Activated T-cell treated with anti-CD3 and anti-CD28 coated beads for 24 hours (primary cell): Measurements from ENCODE around the gene MAGI1.

ENCODE experiments used
- DNase-seq: peaks from one replicate; pipeline ENCODE4 v3.0.0-alpha.2; 2020; ENCODE audit warnings: low read depth

MAGI1 gene

DNA sequence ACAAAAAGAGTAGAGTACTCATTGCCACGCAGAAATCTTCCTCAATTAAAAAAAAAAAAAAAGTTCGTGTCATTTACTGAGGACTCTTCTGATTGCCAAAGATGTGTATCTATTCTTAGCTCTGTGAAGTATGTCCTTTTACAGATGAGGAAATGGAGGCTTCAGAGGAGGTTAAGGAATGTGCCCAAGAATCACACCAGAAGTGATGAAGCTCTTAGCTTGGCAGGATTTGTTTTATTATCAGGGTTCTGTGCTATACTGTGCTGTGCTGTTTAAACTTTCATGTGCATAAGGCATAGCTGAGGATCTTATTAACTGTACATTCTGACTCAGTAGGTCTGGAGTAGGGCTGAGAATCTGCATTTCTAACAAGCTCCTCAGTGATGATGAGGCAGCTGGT lies 685.8 kb downstream of the MAGI1 start:
- DNase-seq: no peak

- no peak for DNase-seq
Measured at GRCh38 chr3:65351753-65352152, 687.0 kb downstream of the MAGI1 start.

DNA sequence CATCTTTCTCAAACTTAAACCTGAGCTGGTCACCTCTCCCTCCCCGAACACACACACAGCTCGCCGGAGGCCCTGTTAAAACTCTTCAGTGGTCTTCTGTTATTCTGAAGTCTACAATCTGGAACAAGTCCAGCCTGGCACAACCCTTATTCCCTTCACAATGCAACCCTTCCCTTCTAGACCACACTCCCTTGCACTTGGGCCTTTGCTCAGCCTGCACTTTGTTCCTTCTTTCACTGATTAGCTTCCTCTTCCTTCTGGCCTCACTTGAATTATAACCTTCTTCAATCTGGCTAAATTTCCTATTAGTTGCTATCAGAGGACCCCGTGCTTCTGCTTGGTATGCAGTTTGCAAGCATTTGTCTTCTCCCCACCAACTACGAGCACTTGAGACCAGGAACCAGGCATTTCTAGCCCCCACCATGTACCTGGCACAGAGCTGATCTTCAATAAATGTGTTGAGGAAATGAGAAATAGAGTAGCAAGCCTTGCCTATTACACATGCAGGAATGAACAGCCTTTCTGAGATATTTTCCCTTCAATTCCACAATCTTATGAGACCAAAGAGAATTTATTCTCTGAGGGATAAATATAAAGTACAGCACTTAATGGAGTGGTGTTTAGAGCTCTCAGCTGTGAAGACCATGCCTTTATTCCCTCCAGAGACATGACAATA lies 687.8 kb downstream of the MAGI1 start:
- no peak for DNase-seq

DNA sequence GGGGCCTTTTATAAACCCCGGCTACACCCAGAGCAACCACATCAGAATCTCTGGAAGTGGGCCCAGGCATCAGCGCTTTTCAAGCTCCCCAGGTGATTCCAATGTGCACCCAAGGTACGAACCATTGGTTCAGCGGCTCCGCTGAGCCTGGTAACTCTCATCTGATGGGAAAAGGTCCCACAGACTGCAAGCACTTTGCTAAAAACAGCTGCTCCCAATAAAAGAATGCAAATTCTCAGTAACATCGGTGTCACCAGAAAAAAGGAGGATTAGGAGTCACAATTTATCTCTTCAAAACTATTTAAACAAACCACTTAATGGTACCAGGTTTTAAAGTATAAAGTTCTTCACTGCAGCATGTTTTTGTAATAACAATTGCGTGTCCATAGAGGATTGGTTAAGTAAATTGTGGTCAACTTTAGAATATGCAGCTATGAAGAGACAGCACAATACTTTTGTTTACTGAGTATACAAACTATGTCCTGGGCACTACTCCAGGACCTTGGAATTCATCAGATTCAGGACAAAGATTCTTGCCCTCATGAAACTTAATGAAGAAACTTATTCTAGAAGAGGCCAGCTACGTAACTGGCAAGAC lies 690.2 kb downstream of the MAGI1 start:
- no peak for DNase-seq

GRCh38 chr3:65347166-65347565 lies 691.6 kb downstream of the MAGI1 start:
- no peak for DNase-seq

GRCh38 chr3:65344846-65345245 lies 693.9 kb downstream of the MAGI1 start:
- no peak for DNase-seq

- no peak for DNase-seq
Measured at GRCh38 chr3:65344444-65344843, 694.3 kb downstream of the MAGI1 start.

DNA sequence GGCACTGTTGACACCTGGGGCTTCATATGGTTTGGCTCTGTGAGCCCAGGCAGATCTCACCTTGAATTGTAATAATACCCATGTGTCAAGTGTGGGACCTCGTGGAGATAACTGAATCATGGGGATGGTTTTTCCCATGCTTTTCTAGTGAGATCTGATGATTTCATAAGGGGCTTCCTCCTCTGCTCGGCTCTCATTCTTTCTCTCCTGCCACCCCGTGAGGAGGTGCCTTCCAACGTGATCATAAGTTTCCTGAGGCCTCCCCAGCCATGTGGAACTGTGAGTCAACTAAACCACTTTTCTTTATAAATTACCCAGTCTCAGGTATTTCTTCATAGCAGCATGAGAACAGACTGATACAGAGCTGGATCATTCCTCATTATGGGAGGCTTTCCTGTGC lies 695.0 kb downstream of the MAGI1 start:
- no peak for DNase-seq

DNA sequence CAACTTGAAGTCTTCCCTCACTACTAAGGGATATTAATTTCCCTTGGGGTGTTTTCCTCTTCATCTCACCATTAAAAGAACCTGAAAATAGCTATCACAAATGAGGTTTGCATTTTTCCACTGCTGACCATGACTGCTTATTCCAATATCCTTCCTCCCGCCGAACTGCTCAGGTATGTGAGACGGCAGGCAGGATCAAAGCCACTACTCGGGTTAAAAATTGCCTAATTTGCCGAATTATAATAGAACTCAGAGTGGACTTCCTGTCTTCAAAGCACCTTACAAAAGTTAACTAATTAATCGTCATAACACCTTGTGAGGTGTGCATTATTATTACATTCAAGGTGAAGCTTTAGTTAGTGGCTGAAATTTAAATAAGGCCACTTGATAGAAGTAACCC lies 695.7 kb downstream of the MAGI1 start:
- DNase-seq: no peak

GRCh38 chr3:65342084-65342683 lies 696.5 kb downstream of the MAGI1 start:
- no peak for DNase-seq

- DNase-seq: no peak
Measured at GRCh38 chr3:65339192-65339740, 699.5 kb downstream of the MAGI1 start.

DNA sequence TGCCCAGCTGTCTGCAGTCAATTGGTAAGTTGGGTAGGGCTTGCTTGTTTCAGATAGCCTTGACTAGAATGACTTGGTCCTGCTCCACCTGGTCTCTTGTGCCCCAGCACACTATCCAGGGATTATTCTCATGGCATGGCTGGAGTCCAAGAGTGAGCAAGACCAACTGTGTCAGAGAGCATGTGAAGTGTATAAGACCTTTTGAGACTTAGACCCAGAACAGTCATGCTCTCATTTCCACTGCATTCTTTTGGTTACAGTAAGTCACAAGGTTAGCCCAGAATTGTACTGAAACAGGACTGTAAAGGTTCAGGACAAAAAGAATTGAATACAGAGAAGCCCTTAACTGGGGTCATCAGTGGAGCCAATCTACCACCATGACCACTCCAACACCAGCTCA lies 700.1 kb downstream of the MAGI1 start:
- DNase-seq: no peak

DNA sequence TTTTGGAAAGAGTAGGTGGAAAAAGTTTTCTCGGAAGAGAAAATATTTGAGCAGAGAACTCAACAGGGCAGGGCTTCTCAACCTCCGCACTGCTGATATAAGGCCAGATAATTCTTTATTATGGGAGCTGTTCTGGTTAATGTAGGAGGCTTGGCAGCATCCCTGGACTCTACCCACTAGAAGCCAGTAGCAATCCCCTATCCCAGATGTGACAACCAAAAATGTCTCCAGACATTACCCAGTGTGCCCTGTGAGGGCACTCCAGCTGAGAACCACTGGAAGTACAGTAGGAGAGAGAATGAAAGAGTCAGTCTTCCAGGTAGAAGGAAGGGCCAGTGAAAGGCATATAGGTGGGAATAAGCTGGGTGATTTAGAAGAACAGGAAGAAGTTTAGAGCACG lies 703.1 kb downstream of the MAGI1 start:
- DNase-seq: no peak

- no peak for DNase-seq
Measured at GRCh38 chr3:65334045-65334665, 704.6 kb downstream of the MAGI1 start.

DNA sequence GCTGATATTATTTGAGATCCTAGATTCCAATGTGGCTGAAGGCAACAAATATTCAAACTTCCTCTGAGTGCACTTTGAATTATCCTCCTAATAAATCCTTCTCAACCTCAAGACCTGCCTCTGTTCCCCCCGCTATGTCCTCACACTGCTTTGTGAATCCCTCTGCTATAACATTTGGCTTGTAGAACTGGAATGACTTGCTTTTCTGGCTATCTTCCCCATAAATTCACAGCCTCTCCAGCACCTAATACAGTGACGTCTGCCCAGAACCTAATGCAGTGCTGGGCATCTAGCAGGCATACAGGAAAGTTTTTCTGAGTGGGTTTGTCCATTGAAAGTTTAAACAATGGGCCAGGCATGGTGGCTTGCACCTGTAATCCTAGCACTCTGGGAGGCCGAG lies 707.0 kb downstream of the MAGI1 start:
- DNase-seq: no peak

DNA sequence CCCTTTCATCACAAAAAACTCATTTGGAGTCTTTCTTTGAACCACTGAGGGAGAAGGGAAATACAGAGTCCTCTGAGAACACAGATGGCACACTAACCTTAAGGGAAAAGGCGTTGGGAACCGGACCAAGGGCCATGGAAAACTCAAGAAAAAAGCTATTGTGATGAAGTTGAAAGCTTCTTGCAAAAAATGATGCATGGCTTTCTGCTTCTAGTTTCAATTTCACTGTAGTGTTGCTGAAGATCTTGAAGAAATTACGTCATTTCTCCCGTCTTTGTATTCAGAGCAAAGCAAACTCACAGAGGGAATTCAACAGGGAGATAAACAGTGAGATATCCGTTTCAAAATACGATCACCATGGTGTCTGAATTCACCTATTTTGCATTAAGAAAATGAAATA lies 708.6 kb downstream of the MAGI1 start:
- no peak for DNase-seq

DNA sequence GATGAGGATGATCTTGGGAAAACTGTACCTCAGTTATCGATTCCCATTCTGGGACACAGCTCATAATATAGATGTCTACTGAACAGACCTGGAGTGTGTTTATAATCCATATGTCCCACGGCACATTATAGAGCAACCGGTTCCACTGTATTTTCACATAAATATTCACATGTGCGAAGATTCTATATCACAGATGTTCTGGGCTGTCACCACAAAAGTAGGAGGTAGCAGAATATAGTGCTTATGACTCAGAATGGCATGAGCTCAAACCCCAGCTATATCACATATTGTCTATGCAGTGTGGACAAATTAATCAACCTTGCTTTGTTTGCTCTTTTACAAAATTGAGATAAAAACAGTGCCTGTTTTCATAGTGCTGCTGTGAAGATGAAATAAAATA lies 710.6 kb downstream of the MAGI1 start:
- DNase-seq: no peak

DNA sequence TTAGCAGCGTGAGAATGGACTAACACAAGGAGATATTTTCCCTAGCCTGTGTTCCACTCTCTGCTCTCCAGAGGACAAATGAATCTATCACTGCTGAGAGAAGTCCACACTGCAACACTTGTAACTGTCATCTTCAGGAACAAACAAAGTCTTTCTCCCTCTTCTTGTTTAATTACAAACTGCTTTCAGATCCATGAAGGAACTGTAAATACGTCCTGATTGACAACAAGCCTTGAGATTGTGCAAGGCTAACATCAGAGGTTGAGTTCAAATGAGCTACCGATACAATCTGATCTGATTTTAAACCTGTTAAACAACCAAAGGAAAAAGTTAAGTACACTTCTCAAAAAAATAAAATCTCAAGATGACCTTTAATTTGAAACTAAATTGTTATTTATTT lies 712.1 kb downstream of the MAGI1 start:
- no peak for DNase-seq

DNA sequence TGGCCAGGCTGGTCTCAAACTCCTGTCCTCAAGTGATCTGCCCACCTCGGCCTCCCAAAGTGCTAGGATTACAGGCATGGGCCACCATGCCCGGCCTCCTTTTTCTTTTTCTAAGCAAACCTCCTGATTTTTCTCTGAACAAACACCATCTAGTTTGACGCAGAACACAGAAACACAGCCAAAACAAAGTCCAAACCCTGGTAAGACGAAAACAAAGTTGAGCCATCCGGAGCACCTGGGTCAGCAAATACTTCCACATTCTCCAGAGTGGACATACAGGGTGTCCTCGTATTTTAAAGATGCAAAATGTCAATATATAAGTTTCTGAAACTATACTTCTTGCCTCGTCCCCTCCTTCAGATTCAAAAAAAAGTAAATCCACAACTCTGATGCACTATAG lies 715.8 kb downstream of the MAGI1 start:
- DNase-seq: no peak

DNA sequence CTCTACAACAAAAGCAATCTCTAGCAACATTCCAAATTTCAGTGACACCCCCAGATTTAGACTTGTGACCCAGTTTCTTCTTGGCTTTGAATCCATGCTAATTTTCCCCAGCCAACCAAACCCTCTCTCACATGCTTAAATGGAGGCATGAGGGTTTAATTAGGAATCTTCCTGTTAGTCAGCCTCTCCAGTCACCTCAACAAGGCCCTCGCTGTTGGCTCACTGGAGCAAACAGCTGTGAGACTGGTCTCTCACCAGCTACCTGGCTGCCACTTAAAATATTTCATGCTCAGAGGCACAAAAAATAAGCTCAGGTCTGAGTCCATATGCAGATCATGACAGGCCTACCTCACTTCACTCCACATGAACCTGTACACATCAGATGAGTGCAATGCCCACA lies 720.5 kb downstream of the MAGI1 start:
- DNase-seq: no peak

DNA sequence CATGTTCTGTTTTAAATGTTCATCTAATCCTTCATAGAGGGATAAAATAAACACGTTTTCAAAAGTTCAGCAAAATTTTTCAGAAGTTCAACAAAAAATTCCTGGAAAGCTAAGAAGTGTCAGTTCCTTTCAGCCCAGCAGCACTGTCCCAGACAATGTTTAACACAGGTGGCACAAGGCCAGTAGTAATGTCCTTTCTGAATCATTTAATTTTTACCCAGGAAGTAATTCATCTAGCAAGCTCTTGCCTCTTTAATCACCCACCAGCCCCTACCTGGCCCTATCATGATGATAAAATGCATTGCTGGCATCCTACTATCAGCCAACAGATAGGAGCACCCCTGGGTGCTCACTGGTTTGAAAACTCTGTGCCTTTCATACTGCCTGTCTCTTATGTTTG lies 723.8 kb downstream of the MAGI1 start:
- DNase-seq: no peak

DNA sequence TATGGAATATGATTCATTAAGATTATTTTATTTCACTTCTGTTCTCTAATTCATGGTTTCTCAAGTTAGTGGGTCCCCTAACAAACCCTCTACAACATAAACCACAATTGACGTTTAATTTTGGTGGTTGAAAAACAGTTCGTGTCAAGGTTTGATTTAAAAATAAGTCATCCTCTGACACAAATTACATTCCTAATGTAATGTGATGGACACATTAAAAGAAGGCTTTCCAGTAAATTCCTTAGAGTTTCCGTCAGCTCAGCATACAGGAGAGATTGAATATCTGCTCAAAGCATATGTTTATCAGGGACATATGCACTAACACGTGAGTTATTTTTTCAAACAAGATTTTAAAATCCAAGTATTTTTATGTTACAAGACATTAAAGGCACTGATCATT lies 724.4 kb downstream of the MAGI1 start:
- DNase-seq: no peak

- no peak for DNase-seq
Measured at GRCh38 chr3:65313666-65314065, 725.1 kb downstream of the MAGI1 start.
